GM11168 (cell line): ENCODE measurements around the gene DHCR24.

ENCODE experiments used
- in situ Hi-C: fragments of 300-500 bp; cut with MboI; formaldehyde crosslinking; loops from one replicate; pipeline ENCODE4 v1.12.0; 2022; ENCODE audit warnings: low sequenced_read_pairs; ENCODE audit not compliant: unreplicated experiment

Gene DHCR24

DNA sequence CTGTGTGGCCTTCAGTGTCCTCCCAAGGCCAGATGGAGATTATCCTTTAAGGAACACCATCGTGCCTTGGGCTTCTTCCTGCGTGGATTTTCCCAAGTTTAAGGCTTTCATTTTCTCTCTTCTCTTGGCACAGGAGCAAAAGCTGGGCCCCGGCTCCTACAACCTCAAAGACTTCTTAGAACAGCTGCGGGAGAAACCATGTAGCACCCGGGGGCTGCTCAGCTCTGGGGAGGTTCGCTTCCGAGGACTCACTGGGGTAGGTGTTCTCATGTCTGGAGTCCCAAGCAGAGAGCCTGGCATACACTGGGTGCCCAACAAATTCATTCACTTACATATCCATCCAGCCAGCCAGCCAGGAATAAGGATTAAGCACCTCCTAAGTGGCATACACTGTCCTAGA lies 79.2 kb downstream of the DHCR24 start:
- in situ Hi-C loops, result no loop called here

DNA sequence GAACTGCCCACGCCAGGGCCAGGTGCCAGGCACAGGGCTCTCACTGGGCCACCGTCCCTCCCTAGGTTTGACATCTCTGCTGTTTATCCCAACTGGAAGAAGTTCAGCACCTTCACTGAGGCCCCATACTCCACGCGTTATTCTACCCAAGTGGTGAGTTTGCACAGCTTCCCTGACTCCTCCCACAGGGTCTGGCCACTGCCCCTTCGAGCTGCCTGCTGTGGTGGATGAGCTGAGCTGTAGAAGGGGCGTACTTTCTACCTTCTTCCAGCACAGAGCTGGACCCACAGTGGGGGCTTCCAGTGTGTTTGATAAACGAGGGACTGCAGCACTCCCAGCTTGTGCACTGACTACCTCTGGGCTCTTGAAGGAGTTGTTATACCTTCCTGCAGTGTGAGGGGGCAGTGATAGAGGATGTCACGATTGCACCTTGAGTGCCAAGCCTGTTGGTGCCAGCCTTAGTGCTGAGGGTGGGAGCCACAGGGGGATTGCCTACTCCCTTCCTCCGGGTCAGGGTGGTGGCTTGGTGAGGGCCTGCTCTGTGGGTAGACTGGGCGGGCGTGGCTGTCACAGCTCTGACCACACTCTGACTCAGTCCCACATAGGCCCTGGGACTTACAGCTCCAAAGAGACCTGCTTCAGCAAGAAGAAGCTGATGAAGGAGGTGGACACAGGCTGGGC lies 79.9 kb downstream of the DHCR24 start:
- in situ Hi-C loops, result no loop called here

- in situ Hi-C loops, result no loop called here
These were observed 81.0 kb downstream of the DHCR24 start for GRCh38 chr1:54805981-54806381.

DNA sequence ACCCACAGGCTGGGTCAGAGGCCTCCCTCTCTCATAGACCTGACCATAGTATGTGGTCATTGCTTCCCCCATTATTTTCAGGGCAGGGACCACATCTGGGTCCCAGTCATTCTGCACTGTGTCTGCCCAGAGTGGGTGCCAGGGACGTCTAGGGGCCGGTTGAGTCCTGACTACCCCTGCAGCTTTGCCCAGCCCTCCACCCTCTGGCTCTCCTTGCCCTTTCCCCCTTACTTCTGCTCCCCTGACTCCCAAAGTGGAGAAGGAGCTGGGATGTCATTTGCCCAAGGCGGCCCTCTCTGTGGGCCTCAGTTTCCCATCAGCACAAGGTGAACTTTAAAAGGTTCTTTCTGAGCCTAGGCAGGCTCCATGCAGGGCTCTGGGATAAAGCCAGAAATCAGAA lies 81.5 kb downstream of the DHCR24 start:
- in situ Hi-C loops, result no loop called here

DNA sequence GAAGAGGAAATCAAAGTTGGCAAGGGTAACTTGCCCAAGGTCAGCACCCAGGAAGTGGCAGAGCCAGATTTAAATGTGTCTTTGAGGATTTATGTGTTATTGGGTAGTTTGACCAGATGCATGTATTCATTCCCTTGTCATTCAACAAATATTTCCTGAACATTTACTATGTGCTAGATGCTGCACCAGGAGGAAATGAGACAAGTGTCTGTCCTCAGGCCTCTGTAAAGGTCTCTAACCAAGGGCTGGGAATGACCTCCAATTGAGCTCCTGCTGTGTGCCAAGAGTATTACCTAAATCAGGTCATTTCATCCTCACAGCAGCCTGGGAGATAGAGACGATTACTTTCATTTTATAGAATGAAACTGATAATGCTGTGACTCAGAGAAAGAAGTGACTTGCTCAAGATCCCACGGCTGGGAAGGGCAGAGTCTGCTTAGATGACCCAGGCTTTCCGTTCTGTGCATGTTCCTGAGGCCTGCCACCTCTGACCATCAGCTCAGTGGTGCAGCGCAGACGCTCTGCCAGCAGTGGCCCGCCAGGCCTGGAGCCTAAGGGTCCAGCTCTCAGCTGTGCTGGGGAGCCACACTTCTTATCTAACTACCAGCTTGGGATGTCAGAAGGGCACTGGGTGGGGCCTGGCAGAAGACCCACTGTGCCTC lies 82.4 kb downstream of the DHCR24 start:
- in situ Hi-C loops, result no loop called here

GRCh38 chr1:54803761-54804470 lies 83.1 kb downstream of the DHCR24 start:
- in situ Hi-C loops, result no loop called here

GRCh38 chr1:54800899-54801759 lies 85.9 kb downstream of the DHCR24 start, which contains the start of gene TTC22:
Gene TTC22 (minus strand): TSS chr1:54801323. CDS start chr1:54801163, 160 bp downstream.
- in situ Hi-C loops, result no loop called here

GRCh38 chr1:54800041-54800898 lies 86.7 kb downstream of the DHCR24 start:
- in situ Hi-C loops, result no loop called here
